Natural killer cell (primary cell): ENCODE measurements around the gene MS4A5. TPM values are rescaled to one million over a fixed set of nuclear protein-coding genes. Genes with fewer than 3 reads are reported as not detected.

Experiments used
- ATAC-seq, 3 donors: fragments of 150-1000 bp in 2 of 3; fragments of 200-7000 bp in 1 of 3; cut with Tn5 transposase; 1 replicate in 1 of 3; 2 replicates in 2 of 3; pipeline ENCODE4 v1.10.0; 2021; ENCODE audit warnings: mild to moderate bottlenecking in 2 of 3, moderate library complexity in 2 of 3
- DNase-seq, 2 donors: peaks; one replicate each; pipeline versions ENCODE4 v3.0.0 to v3.0.0-alpha.2; 2013 to 2021; ENCODE audit warnings: mixed read lengths in 1 of 2
- H3K27ac ChIP-seq: one replicate; pipeline ENCODE4 v1.5.1; 2013; ENCODE audit warnings: mild to moderate bottlenecking, low read length
- H3K27me3 ChIP-seq: one replicate; pipeline ENCODE4 v1.6.1; 2013; ENCODE audit warnings: low read length; ENCODE audit not compliant: control insufficient read depth, insufficient read depth
- H3K36me3 ChIP-seq: one replicate; pipeline ENCODE4 v1.6.1; 2013; ENCODE audit warnings: low read length; ENCODE audit not compliant: control insufficient read depth, insufficient read depth
- H3K4me1 ChIP-seq: one replicate; pipeline ENCODE4 v1.6.1; 2013; ENCODE audit warnings: low read length; ENCODE audit not compliant: control insufficient read depth, insufficient read depth
- H3K4me3 ChIP-seq: one replicate; pipeline ENCODE4 v1.5.1; 2013; ENCODE audit warnings: low read length
- H3K9me3 ChIP-seq: one replicate; pipeline ENCODE4 v1.6.1; 2013; ENCODE audit warnings: low read length; ENCODE audit not compliant: control insufficient read depth, insufficient read depth
- H3K27ac Mint-ChIP-seq, 2 donors: one replicate each; pipeline ENCODE4 v1.8.0; 2022; ENCODE audit warnings: mild to moderate bottlenecking in 2 of 2, mixed read lengths in 2 of 2, moderate library complexity in 1 of 2
- H3K27me3 Mint-ChIP-seq, 2 donors: one replicate each; pipeline ENCODE4 v1.8.0; 2022; ENCODE audit warnings: low read depth in 2 of 2, mixed read lengths in 2 of 2
- H3K36me3 Mint-ChIP-seq: one replicate; pipeline ENCODE4 v1.8.0; 2022; ENCODE audit warnings: mixed read lengths
- H3K4me1 Mint-ChIP-seq, 2 donors: one replicate each; pipeline ENCODE4 v1.8.0; 2022; ENCODE audit warnings: mixed read lengths in 2 of 2
- H3K4me3 Mint-ChIP-seq: one replicate; pipeline ENCODE4 v1.8.0; 2022; ENCODE audit warnings: mild to moderate bottlenecking, moderate library complexity, mixed read lengths
- H3K9me3 Mint-ChIP-seq, 2 donors: one replicate each; pipeline ENCODE4 v1.8.0; 2022; ENCODE audit warnings: mixed read lengths in 2 of 2
- CTCF ChIP-seq: fragments of 200-600 bp; IDR thresholded peaks from one replicate; pipeline ENCODE4 v1.8.0; 2022; ENCODE audit warnings: antibody characterized with exemption
- WGBS: methylation state at CpG from one replicate; pipeline ENCODE4 v1.1.7; 2013; ENCODE audit warnings: missing lambda C conversion rate; ENCODE audit not compliant: insufficient coverage; 5-methylcytosine and 5-hydroxymethylcytosine counted together
- intact Hi-C: fragments of 100-400 bp; cut with micrococcal nuclease; formaldehyde crosslinking; loops from one replicate; pipeline ENCODE4 v1.14.2; 2022
- total RNA-seq, 4 donors: library from RNA; stranded (reverse); fragments of 120-200 nt in 1 of 4; gene quantifications; one replicate each; pipeline versions ENCODE4 v1.2.3 to v1.2.4, GENCODE V29; 2013 to 2022

MS4A5 gene
- total RNA-seq, 3 donors from 2014 or later (not counting 1 experiment from before 2014, with no cell fraction given), result not detected

- H3K36me3 Mint-ChIP-seq, result no peaks in the 10 kb centered on the region
- intact Hi-C loops, result no loop called here
- H3K36me3 ChIP-seq, result no peaks in the 10 kb centered on the region
- no peak overlapping the region for H3K4me3 Mint-ChIP-seq
- H3K27me3 ChIP-seq, result no peaks in the 10 kb centered on the region
- no peaks in the 10 kb centered on the region for H3K9me3 ChIP-seq
- H3K27me3 Mint-ChIP-seq, result peaks cover 13 to 20% of the 10 kb centered on the region in 2 donors
- no peak overlapping the region for H3K4me3 ChIP-seq
- ATAC-seq (no peak), DNase-seq (no peak)
- H3K27ac ChIP-seq, result no peak overlapping the region
- no peak for TF ChIP-seq CTCF
- H3K9me3 Mint-ChIP-seq, result no peaks in the 10 kb centered on the region
- no peaks in the 10 kb centered on the region for H3K4me1 Mint-ChIP-seq
- no peak overlapping the region for H3K27ac Mint-ChIP-seq
- H3K4me1 ChIP-seq, result no peaks in the 10 kb centered on the region
- WGBS, result 40% methylated on average over 2 of the region's 2 CpGs
Observed at GRCh38 chr11:60420015-60420414, 9.4 kb upstream of the MS4A5 start.

- H3K4me3 ChIP-seq, result no peak overlapping the region
- no peak overlapping the region for H3K27ac Mint-ChIP-seq
- H3K27me3 Mint-ChIP-seq, result peaks cover 3 to 8% of the 10 kb centered on the region in 2 donors
- intact Hi-C loops, result no loop called here
- no peaks in the 10 kb centered on the region for H3K4me1 Mint-ChIP-seq
- ATAC-seq (no peak), DNase-seq (no peak)
- WGBS, result 80% methylated on average over 1 of the region's 1 CpG
- H3K9me3 Mint-ChIP-seq, result no peaks in the 10 kb centered on the region
- H3K4me3 Mint-ChIP-seq, result no peak overlapping the region
- H3K36me3 ChIP-seq, result no peaks in the 10 kb centered on the region
- no peak overlapping the region for H3K27ac ChIP-seq
- H3K9me3 ChIP-seq, result no peaks in the 10 kb centered on the region
- H3K27me3 ChIP-seq, result no peaks in the 10 kb centered on the region
- H3K4me1 ChIP-seq, result no peaks in the 10 kb centered on the region
- no peak for TF ChIP-seq CTCF
- no peaks in the 10 kb centered on the region for H3K36me3 Mint-ChIP-seq
Observed at GRCh38 chr11:60422609-60423008, 6.8 kb upstream of the MS4A5 start.

- H3K9me3 Mint-ChIP-seq, result no peaks in the 10 kb centered on the region
Observed at GRCh38 chr11:60428517-60428916, 855 bp upstream of the MS4A5 start.

More at GRCh38 chr11:60428517-60428916, 855 bp upstream of the MS4A5 start:
- H3K4me1 ChIP-seq, result no peaks in the 10 kb centered on the region
- H3K4me3 ChIP-seq, result no peak overlapping the region
- ATAC-seq (no peak), DNase-seq (no peak)
- no peaks in the 10 kb centered on the region for H3K36me3 ChIP-seq
- Mint-ChIP-seq H3K27me3 (peaks cover 7 to 16% of the 10 kb centered on the region in 2 donors), H3K27ac (no peak overlapping the region), H3K36me3 (no peaks in the 10 kb centered on the region), H3K4me1 (no peaks in the 10 kb centered on the region), H3K4me3 (no peak overlapping the region)
- TF ChIP-seq CTCF, result no peak
- no peaks in the 10 kb centered on the region for H3K27me3 ChIP-seq
- intact Hi-C loops, result no loop called here
- no peak overlapping the region for H3K27ac ChIP-seq
- H3K9me3 ChIP-seq, result no peaks in the 10 kb centered on the region
- WGBS, result 49% methylated on average over 2 of the region's 2 CpGs
